Endometrium (tissue), 2 donors: ENCODE data around the gene FGFR1OP2.

Experiments used
- FAIRE-seq: peaks from 2 replicates; lab custom pipeline; 2012; peaks lifted over from hg19 to GRCh38; lab: Jason Lieb, UNC
- donor health status: control.
- donor health status: control.

Gene FGFR1OP2

GRCh38 chr12:27003421-27004381 is 65.4 kb downstream of the FGFR1OP2 start:
- FAIRE-seq: no peak

DNA sequence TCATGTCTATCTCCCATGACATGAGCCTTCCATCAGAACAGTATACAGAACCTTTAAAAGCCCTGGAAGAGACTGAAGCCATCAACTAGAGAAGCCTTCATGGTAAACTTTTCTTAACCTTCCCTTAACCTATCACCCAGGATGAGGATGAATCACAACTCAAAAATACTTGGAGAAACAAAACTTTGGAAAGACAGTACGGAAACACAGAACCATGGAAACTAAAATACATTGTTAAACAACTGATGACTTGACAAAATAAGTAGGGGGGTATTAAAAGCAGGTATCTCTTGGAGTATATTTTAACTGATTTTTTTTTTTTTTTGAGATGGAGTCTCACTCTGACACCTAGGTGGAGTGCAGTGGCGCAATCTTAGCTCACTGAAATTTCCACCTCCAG is 67.2 kb downstream of the FGFR1OP2 start:
- no peak for FAIRE-seq

- no peak for FAIRE-seq
Observed at GRCh38 chr12:27006797-27007467, 68.7 kb downstream of the FGFR1OP2 start.

- no peak for FAIRE-seq
Observed at GRCh38 chr12:27008081-27008480, 69.8 kb downstream of the FGFR1OP2 start.

DNA sequence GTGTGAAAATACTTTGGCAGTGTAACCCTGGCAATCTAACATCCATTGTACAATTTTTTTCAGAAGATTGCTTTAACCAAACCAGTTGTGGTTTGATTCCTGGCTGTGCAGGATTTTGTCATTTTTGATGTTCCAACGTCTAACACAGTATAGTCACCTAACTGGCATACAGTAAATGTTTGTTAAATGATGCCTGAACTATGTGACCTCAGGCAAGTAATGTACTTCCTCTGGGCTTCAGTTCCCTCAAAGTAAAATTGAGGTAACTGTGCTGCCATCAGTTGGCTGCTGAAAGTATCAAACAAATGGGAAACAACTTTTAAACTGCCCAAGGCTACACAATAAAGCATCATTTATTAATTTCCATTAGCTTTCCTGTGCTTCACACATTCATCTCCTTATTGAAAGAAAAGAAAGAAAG is 71.6 kb downstream of the FGFR1OP2 start:
- FAIRE-seq: no peak

- FAIRE-seq: no peak
Observed at GRCh38 chr12:27012239-27012981, 74.1 kb downstream of the FGFR1OP2 start.

DNA sequence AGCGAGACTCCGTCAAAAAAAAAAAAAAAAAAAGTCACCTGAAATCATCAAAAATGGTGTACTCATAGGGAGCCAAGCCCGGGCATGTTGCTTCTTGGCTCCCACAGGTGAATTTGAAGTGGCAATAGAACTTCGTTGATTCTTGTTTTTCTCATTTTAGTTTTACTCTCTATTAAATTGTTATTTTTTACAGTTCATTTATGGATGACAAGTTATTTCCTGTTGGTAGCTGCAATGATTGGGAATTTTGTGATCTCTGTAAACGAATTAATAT is 74.6 kb downstream of the FGFR1OP2 start:
- FAIRE-seq: no peak

DNA sequence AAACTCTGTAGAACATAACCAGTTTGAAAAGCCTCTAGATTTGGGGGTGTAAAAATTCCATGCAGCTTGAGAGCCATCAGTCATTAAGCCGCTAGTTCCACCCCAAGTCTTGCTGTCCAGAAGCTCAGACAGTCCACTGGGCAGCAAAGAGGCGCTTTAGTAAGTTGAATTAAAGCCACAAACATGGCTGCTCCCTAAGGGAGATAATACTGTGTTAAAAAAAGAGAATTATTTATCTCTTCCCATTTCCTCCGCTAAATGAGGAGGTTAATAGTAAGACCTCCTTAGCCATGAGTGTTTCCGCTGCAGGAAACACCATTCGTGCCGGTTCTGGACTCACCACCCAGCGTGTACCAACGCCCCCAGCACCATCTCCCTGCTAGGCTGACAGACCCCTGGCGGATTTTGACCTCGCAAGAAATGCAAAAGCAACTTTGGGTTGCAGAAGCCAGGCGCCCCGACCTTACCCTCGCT is 75.4 kb downstream of the FGFR1OP2 start:
- no peak for FAIRE-seq

GRCh38 chr12:27014085-27014858 is 76.0 kb downstream of the FGFR1OP2 start, which contains the start of gene TM7SF3:
Gene TM7SF3 (minus strand): TSS chr12:27014384. CDS start chr12:27014168, 216 bp downstream.
- FAIRE-seq: no peak

GRCh38 chr12:27014859-27015729 is 76.8 kb downstream of the FGFR1OP2 start:
- no peak for FAIRE-seq

- FAIRE-seq: peak; percentile 54
Observed at GRCh38 chr12:27015730-27016076, 77.4 kb downstream of the FGFR1OP2 start.
